ENCODE measurements around the gene PHACTR1.
"Not testable (repeated sequence)": the region's sequence is repeated elsewhere in the genome, so short reads cannot be mapped to it uniquely, and the experiment has no call there.

Gene PHACTR1

DNA sequence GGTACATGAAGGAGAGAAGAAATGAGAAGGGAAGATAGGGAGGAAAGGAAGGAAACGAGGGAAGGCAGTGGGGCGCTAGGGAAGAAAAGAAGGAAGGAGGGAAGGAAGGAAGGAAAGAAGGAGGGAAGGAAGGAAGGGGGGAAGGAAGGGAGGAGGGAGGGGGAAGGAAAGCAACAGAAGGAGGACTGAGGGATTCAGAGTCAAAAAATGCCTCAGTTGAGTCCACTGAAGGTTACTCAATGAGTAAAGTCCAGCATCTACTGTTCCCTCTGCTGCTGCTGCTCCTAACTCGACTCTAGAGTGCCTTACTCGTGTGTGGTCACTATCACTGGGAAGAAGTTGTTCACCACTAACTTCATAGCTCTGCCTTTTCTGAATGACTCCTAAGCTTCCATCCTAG, 33.8 kb downstream of the PHACTR1 start:
- no peak for DNase-seq

DNA sequence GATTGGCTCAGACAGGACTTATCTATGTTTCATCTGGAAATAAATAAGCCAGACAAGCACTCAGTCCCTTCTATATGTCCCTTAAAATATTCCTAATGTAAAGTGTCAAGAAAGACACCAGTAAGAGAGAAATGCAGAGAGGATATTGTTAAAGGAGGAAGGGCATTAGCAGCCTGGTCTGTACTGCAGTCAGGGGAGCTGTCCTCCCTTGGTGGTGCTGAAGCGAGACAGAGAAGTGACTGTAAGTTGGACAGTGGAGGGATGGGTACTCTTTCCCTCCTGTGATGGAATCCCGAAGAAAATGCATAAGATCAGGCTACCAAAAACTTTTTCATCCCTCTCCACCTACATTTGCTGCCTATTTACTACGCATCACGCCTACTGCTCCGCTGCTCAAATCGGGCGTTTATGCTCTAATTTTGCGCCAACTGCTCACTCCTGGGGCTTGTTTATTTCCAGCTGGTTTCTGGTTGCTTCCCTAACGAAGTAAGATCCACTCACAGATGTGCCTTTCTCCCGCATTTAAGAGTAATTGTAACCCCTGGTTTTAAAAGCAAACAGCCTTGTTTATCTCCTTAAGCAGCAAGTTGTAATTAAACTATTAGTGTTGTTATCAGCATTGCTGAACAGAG, 35.2 kb downstream of the PHACTR1 start:
- DNase-seq: no peak

DNA sequence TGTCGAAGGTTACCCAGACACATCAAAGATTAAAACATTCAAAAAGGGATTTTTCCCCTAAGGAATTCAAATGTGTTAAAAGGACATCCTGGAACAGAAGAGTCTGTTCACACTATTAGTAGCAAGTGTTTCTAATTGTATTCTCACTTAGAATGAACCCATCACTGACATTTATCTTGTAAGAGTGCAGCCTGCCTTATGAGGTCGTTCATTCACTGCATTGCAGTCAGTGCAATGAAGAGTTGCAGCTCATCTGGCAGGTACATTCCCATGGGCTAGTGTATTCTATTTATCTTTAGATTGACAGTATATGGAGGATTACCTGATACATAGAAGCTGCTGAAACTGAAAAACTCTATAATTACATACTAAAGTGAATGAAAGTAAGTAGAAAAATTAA, 36.5 kb downstream of the PHACTR1 start:
- DNase-seq: no peak

DNA sequence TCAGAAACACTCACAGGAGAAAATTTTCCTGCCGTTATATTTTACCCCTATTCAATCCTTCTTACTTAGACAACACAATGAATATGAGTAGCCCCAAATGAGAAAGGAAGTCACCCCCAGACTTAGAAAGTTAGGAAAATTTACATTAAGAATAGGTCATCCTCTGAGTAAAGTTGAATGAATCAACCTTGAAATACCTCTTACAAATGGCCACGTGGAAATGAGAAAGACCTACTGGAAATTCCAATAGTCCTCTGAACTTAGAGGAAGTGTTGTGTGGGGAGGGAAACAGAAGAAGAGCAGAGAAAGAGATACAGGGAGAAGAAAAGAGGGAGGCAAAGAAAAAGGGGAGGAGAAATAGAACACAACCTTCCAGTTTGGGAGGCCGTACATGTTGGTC, 43.7 kb downstream of the PHACTR1 start:
- no peak for DNase-seq

DNA sequence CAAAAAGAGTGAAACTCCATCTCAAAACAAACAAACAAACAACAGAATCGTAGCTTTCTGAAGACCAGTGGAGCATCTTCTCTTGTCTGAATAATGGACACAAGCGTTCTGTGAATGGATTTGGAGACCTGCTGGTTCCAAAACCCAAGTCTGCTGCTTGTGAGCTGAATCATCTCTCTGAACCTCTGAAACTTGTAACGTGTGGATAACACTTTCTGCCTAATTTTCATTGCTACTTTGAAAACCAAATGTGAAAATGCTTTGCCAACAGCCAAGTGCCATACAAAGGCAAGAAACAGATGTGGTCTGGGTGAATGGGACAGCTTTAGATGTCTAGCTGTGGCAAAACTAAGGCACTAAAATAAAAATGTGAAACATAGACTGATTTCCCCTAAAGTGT, 44.3 kb downstream of the PHACTR1 start:
- DNase-seq: no peak

DNA sequence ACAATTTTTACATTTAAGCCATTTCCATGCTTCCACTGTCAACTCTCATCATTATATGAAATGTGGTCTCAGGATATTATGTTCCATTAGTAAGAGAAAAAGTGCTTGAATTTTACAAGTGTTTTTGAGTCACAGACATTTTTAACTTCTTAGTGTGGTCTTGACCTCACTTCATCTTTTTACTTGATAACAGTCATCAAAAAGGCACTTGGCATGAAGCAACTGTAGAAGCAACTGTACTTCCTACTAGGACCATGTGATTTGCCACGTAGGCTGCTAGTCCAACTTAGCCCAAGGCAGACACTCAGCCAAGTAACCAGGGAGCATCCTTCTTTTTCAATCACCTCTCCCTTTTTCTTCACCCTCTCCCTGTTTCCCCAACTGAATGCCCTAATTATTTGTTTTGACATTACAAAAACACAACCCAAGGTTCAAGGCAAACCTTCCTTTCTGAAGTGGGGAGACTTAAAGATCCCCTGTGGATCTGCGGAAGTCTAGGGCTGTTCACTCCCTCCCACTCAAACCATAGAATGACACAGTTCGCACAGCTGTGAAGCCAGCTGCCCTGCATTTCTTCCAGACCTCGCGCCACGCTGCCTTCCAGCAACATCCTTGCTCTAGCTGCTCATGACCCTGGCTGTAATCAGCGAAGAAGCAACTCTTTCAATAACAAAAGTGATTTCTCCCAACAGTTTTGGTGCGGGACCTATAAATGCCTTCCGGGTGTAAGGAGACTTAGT, 45.0 kb downstream of the PHACTR1 start:
- DNase-seq: no peak

DNA sequence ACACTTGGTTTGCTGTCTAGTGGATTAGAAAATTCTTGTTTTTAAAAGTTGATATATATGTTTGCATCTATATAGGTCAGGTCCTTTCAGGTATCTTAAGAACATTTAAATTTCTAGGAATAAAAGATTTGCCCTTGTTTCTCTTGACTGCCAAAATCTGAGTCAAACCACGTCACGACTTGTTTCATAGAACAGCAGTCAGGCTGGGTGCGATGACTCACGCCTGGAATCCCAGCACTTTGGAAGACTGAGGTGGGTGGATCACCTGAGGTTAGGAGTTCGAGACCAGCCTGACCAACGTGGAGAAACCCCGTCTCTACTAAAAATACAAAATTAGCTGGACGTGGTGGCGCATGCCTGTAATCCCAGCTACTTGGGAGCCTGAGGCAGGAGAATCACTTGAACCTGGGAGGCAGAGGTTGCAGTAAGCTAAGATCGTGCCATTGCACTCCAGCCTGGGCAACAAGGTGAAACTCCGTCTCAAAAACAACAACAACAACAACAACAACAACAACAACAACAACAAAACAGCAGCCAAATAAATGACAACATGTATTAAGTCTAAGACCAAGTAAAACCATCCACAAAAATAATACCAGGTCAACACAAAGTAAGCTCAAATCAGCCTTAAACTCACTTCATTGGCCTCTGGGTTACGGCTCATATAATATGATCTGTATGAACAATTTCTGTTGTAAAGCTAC, 46.3 kb downstream of the PHACTR1 start:
- not testable (repeated sequence) for DNase-seq

DNA sequence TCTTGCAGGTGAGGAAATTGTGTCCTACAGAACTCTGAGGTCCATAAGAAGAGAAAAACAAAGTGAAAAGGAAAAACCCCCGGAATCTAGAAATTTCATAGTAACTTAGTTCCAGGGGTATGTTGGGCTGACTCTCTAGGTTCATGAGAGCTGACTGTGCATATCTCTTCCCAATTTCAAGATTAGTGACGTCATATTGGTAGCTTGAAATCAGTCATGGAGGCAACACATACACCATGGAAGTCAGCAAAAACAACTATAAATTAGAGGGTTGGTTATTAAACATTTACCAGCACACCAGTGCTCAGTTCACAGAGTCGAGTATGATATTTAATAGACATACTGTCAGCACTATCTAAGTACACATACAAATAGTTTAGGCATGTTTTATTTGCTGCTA, 49.8 kb downstream of the PHACTR1 start:
- no peak for DNase-seq

DNA sequence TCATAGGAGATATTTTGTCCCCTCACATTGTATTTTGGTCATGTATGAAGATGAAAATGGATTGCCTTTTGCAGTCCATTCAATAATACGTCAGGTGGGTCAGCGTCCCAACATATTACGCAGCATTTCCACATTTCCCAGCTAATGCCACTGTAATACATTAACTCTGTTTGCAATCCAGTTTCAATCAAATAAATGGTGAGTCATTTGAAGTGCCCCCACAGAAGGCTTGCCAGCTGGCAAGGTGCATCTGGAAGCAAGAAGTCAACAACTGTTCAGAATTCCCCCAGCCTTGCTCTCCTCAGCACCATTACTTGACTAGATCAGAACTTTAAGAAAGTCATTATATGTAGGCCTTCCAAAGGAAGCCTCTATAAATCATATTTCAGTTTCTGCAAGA, 50.4 kb downstream of the PHACTR1 start:
- DNase-seq: no peak

DNA sequence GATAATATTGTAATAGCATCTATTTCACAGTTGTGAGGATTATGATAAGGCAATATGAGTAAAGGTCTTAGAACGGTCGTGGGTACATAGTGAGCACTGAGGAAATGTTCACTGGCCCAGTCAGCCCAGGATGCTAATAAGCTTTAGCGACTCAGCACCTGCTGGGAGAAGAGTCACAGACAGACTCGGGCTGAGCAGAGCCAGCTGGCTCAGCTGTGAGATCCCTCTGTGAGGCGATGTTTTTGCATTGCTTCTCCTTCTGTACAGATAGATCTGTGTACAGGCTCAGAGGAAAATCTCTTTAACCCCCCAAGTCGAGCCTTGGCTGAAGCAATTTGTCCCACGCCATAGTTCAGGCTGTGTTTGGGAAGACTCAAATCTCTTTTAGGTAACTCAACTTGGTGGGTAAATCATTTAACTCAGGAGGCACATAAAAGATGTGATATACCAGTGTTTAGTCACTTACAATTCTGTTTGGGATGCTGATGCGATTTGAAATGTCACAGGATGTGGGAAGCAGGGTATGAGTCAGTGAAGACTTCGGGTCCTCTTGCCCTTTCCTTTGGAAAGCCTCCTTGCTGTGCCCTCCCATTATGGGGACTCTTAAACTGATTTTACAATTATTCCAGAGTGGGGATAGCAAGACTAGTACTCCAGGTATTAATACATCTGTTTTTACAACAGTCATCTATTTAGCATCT, 53.1 kb downstream of the PHACTR1 start:
- DNase-seq: no peak

DNA sequence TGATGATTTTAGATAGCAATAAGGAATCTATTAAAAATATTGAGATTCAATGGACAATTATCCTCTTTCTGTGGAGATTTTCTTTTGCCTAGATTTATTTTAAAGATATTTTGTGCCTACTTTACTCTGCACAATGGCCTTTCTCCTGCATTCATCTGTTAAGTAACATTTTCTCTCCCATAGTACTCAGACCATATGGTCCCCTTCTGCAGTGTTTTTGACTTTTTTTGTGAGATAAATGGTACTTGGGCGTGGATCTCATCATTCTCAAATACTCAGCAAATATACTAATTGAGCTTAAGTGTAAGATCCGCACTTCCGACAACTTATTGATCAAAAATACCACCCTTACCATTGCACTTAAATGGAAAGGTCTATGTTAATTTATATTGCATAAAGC, 55.8 kb downstream of the PHACTR1 start:
- DNase-seq: no peak

DNA sequence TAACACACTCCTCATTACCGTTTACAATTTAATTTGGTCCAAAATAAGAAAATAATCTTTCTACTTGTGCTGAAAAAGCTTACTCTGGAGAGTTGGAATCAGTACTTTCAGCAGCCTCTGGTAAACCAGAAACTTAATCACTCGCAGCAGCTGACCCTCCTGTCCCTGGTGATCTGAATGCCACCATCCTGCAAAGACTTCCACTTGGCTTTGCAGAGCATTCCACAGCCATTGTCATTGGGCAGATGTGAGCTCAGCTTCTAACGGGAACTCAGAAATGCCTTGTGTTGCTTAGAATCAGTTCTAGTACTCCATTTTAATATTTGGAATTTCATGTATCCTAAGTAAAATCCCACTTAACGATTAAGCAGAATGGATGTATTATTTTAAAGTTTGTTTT, 59.7 kb downstream of the PHACTR1 start:
- no peak for DNase-seq

DNA sequence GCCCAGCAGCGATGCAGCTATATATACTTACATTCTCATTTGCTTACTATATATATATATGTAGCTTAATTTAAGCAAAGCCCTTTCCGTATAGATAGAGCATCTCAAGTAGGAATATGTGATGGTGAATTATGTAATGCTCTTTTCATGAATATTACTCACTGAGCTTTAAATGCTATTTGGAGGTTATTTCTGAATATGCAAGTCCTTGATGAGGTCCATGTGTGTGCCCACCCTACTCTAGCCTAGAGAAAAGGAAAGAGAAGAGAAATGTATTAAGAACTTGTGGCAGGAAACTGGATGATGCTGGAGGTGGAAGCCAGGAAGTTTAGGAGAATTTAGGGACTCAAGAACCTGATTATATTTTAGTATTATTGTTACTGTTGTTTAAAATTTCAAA, 63.2 kb downstream of the PHACTR1 start:
- DNase-seq: no peak

DNA sequence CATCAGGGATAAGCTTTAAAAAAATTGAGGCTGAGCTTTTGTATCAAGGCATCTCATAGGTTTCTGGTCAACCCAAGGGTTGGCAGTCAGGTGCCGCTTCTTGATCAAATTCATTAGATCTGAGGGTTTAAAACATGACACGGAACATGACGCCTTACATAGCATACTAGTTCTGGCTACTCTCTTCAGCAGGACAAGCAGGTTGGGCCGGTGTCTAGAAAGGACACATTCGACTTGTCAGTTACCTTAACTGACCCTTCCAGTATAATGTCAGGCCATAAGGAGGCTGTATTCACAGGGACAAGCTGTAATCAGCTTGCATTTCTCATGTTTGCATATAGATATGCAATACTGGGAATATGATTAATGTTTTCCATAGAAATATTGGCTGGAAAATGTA, 65.6 kb downstream of the PHACTR1 start:
- DNase-seq: no peak

DNA sequence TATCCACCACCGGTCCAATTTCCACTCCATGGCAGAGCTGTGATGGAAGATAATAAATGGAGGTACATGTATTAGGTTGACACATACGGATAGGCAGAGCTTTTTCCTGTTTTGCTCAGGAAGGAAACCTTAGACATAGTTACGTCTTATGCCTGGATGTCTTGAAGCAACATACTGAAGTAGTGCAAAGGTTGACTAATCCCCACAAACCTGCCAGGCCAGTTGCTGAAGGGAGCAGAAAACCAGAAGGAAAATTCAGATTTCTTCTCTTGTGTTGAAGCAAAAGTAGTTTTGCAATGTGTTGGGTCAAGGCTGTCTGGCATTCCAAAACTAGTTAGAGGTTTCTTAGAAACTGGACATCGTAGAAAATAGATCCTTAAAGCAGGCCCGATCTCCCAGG, 68.7 kb downstream of the PHACTR1 start:
- DNase-seq: no peak

DNA sequence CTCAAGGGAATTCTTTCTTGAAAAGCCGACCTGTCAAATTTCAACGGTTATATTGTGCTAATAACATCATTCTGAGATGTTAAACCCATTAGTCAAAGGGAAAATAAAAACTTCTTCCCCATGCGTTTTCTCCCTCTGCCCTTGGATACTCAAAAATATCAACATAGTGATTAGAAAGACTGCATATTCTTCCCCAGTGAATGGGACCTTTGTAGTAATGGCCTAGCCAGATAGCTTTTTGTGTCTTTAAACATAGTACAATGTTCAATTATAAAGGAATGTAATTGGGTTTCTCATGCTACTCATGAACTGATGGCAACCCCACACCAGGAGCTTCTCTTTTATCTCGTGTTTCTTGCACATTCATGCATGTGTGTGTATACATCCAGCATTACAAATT, 69.4 kb downstream of the PHACTR1 start:
- DNase-seq: no peak

DNA sequence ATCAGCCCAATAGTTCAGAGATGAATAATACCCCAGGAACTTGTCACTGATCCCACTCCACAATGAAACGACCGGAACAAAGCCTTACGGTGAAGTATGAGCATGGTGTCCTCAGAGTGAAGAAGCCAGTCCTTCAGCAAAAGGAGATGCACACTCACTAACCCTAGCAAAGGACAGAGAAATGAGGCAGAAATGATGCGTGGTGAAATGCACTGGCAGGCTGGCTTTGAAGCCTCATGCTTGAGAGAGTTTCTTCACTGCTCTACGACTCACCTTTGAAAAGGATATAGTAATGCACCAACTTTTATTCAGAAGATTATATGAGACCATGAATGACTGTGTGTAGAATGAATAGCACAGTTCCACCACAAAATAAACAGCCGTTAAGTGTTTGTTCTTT, 74.8 kb downstream of the PHACTR1 start:
- DNase-seq: no peak

DNA sequence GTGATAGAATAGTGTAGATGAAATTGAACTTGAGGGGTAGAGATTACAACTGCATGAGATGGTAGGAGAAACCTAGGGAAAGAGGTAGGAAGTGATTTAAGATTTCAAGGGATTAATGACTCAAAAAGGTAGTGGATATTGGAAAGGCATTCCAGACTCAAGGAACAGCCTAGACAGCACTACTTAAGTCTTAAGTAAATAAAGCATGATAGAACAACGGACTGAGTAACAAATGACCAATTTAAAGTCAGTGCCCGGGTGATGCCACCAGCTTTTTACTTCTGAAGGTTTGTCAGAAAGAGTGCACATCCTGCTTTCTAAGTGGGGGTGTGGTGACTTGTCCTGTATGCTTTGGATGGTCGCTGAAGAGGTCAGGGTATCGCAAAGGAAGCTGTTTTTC, 81.8 kb downstream of the PHACTR1 start:
- DNase-seq: no peak

DNA sequence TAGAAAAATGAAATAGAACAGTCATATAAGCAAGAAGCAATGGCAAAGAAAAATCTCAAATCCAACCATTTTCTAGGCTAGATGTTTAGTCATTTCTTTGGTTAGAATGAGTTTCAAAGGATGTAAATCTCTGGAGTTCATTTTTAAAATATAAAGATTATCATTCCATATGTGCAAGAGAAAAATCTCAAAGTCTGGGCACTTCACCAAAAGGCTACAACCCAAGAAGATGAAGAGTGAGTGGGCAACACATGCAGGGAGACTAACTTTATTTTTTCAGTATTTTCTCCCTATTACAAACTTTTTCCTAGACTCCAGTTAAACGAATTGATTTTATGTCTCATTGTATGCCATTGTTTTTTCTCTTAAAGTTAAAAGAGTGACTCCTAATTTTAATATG, 83.6 kb downstream of the PHACTR1 start:
- no peak for DNase-seq

DNA sequence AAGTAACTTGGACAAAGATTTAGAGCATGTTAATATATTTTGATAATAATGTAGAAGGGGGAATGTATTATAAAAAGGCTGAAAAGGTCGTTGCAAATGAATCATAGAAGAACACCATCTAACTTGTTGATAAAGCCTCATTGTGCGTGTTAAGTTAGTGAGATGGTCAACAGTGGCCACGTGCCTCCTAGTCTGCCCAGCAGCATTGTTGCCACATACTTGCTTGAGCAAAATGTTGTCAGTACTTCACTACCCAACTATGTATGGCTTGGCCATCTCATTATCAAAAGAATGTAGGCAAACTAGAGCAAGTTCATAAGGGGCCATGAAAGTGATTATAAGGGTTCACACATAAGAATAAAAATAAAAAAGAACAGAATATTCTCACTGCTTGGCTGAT, 84.6 kb downstream of the PHACTR1 start:
- DNase-seq: no peak

DNA sequence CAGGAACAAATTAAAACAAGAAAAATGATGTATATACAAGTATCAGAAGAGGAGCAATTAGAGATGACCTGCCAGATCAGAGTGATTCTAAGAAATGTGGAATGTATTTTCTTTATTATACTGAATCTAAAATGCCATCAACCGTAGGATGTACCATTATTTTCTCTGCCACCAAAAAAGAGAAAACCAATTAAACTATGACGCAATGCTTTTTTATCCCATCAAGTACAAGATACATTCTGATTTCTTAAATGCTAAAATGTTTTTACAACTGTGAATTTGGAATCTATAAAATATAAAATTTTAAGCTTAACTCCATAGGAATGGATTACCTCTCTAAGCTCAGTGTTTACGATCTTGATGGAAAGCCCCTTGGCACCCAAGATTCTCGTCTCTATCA, 85.9 kb downstream of the PHACTR1 start:
- DNase-seq: no peak

DNA sequence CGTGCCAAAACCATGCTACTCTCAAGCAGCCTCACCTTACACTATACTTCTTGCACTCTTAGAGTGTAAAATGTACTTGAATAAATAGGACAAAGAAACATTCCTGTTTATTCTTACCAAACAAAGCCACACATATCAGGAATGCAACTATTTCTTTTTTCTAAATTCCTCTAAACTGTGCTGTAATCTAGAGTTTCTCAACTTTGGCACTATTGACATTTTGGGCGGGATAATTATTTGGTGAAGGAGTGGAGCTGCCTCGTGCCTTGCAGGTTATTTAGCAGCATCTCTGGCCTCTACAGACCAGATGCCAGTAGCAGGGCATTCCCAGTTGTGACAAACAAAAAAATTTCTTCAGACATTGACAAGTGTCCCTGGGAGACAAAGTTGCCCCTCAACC, 86.9 kb downstream of the PHACTR1 start:
- DNase-seq: no peak

DNA sequence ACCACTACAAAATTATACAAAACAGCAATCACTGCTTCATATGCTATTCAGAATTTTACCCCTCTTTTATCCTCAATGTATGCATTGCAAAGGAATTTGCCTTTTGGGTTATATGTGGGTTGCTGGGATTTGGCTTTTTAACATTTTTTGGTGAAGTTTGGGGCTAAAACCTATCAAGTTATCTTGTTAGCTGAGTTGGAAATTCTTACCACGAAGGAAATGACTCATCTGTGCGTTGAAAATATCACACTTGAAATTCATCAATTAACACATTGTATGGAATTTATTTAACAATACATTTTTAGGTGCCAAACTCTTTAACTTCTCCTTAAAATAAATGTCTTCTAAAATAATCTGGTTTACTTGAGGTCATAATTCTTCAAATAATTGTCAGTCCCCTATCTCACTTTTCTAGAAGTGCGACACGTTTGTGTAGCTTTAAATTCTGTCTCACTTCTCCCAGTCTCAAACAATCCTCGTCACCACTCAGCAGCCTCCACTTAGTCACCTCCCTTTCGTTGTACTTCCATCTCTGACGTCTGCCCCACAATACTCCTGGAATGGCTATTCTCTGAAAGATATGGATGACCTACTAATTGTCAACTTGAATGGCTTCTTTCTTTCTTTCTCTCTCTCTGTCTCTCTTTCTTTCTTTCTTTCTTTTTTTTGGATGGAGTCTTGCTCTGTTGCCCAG, 88.5 kb downstream of the PHACTR1 start:
- no peak for DNase-seq

All from activated CD4-positive, alpha-beta T cell treated with anti-CD3 and anti-CD28 coated beads for 1 hour (primary cell).